Effector memory CD8-positive, alpha-beta T cell (primary cell): ENCODE data around the gene OAS1.

Source experiments
- ATAC-seq: fragments of 150-1000 bp; cut with Tn5 transposase; replicated peaks from 2 replicates; pipeline ENCODE4 v1.10.0; 2021; ENCODE audit warnings: mild to moderate bottlenecking, moderate library complexity
- DNase-seq, 3 experiments: peaks; one replicate each; pipeline ENCODE4 v3.0.0; 2021
- H3K27ac Mint-ChIP-seq, 2 donors: one replicate each; pipeline ENCODE4 v1.8.0; 2022; ENCODE audit warnings: mild to moderate bottlenecking in 2 of 2, mixed read lengths in 2 of 2, moderate library complexity in 2 of 2
- H3K27me3 Mint-ChIP-seq, 2 donors: one replicate each; pipeline ENCODE4 v1.8.0; 2022; ENCODE audit warnings: mixed read lengths in 2 of 2
- H3K36me3 Mint-ChIP-seq: one replicate; pipeline ENCODE4 v1.8.0; 2022; ENCODE audit warnings: mild to moderate bottlenecking, moderate library complexity, mixed read lengths; ENCODE audit not compliant: insufficient read depth
- H3K4me1 Mint-ChIP-seq, 2 donors: one replicate each; pipeline ENCODE4 v1.8.0; 2022; ENCODE audit warnings: low read depth in 2 of 2, mixed read lengths in 2 of 2
- H3K4me3 Mint-ChIP-seq, 2 donors: one replicate each; pipeline ENCODE4 v1.8.0; 2022; ENCODE audit warnings: mild to moderate bottlenecking in 2 of 2, mixed read lengths in 2 of 2, moderate library complexity in 2 of 2
- H3K9me3 Mint-ChIP-seq, 2 donors: one replicate each; pipeline ENCODE4 v1.8.0; 2022; ENCODE audit warnings: mixed read lengths in 2 of 2

The OAS1 gene

GRCh38 chr12:112930350-112930749 lies 23.6 kb downstream of the OAS1 start:
- Mint-ChIP-seq H3K4me3 (no peak overlapping the region), H3K4me1 (peaks cover 3 to 8% of the 10 kb centered on the region in 2 donors), H3K27me3 (no peaks in the 10 kb centered on the region), H3K9me3 (no peaks in the 10 kb centered on the region), H3K27ac (no peak overlapping the region), H3K36me3 (no peaks in the 10 kb centered on the region)
- DNase-seq (no peak), ATAC-seq (no peak)

- no peak for ATAC-seq
- peak overlapping the region; percentile 30 to 44 for H3K27ac Mint-ChIP-seq
- no peaks in the 10 kb centered on the region for H3K9me3 Mint-ChIP-seq
- H3K4me3 Mint-ChIP-seq = no peak overlapping the region
- no peaks in the 10 kb centered on the region for H3K27me3 Mint-ChIP-seq
- H3K4me1 Mint-ChIP-seq = peaks cover 3 to 15% of the 10 kb centered on the region in 2 donors
- H3K36me3 Mint-ChIP-seq = no peaks in the 10 kb centered on the region
- no peak for DNase-seq
Measured at GRCh38 chr12:112932485-112933128, 25.8 kb downstream of the OAS1 start.

GRCh38 chr12:112933129-112933505 lies 26.4 kb downstream of the OAS1 start:
- Mint-ChIP-seq H3K4me3 (no peak overlapping the region), H3K27me3 (no peaks in the 10 kb centered on the region), H3K4me1 (peaks cover 6 to 19% of the 10 kb centered on the region in 2 donors), H3K27ac (no peak overlapping the region), H3K9me3 (no peaks in the 10 kb centered on the region), H3K36me3 (no peaks in the 10 kb centered on the region)
- ATAC-seq (no peak), DNase-seq (no peak)

GRCh38 chr12:112936264-112936663 lies 29.5 kb downstream of the OAS1 start:
- Mint-ChIP-seq H3K27ac (peak overlapping the region in 1 of 2 donors; percentile 79), H3K9me3 (no peaks in the 10 kb centered on the region)
- ATAC-seq = no peak

GRCh38 chr12:112936927-112937326 lies 30.2 kb downstream of the OAS1 start:
- Mint-ChIP-seq H3K27ac (peak overlapping the region; percentile 65 to 79), H3K27me3 (no peaks in the 10 kb centered on the region), H3K4me3 (peak overlapping the region; percentile 16 to 74), H3K36me3 (peaks cover 3% of the 10 kb centered on the region), H3K4me1 (peaks cover 20 to 35% of the 10 kb centered on the region in 2 donors), H3K9me3 (no peaks in the 10 kb centered on the region)
- no peak for ATAC-seq
- no peak for DNase-seq

More at GRCh38 chr12:112936264-112936663, 29.5 kb downstream of the OAS1 start:
- no peak for DNase-seq
- Mint-ChIP-seq H3K27me3 (no peaks in the 10 kb centered on the region), H3K4me3 (no peak overlapping the region), H3K36me3 (no peaks in the 10 kb centered on the region), H3K4me1 (peaks cover 20 to 35% of the 10 kb centered on the region in 2 donors)

- Mint-ChIP-seq H3K27ac (peak within 1 kb of the TSS; percentile 65 to 79), H3K9me3 (no peaks in the 10 kb centered on the region), H3K36me3 (peaks cover 3% of the 10 kb centered on the region), H3K4me3 (peak within 1 kb of the TSS; percentile 74 to 85), H3K4me1 (peaks cover 20 to 35% of the 10 kb centered on the region in 2 donors), H3K27me3 (no peaks in the 10 kb centered on the region)
- peak; percentile 76 for ATAC-seq
- peak; percentile 55 to 62 (median 58) for DNase-seq
Measured at GRCh38 chr12:112937741-112938719, 31.3 kb downstream of the OAS1 start, which contains the start of gene OAS3. TSS of gene OAS3 (plus strand) at chr12:112938474. CDS start at chr12:112938531, 57 bp downstream.

GRCh38 chr12:112938751-112939150 lies 32.0 kb downstream of the OAS1 start:
- peaks cover 20 to 35% of the 10 kb centered on the region in 2 donors for H3K4me1 Mint-ChIP-seq
- H3K27me3 Mint-ChIP-seq = no peaks in the 10 kb centered on the region
- H3K27ac Mint-ChIP-seq = peak overlapping the region; percentile 65 to 79
- H3K36me3 Mint-ChIP-seq = peaks cover 3% of the 10 kb centered on the region
- H3K4me3 Mint-ChIP-seq = peak overlapping the region; percentile 74 to 85
- ATAC-seq = no peak
- H3K9me3 Mint-ChIP-seq = no peaks in the 10 kb centered on the region
- no peak for DNase-seq

- peak overlapping the region; percentile 74 to 85 for H3K4me3 Mint-ChIP-seq
- ATAC-seq (no peak), DNase-seq (no peak)
- H3K36me3 Mint-ChIP-seq = peaks cover 12% of the 10 kb centered on the region
- no peaks in the 10 kb centered on the region for H3K27me3 Mint-ChIP-seq
- no peaks in the 10 kb centered on the region for H3K9me3 Mint-ChIP-seq
- H3K4me1 Mint-ChIP-seq = peaks cover 20 to 31% of the 10 kb centered on the region in 2 donors
- H3K27ac Mint-ChIP-seq = peak overlapping the region; percentile 65 to 77
Measured at GRCh38 chr12:112939761-112940381, 33.1 kb downstream of the OAS1 start.

GRCh38 chr12:112941528-112942335 lies 35.0 kb downstream of the OAS1 start:
- DNase-seq = no peak
- H3K4me1 Mint-ChIP-seq = peaks cover 20 to 26% of the 10 kb centered on the region in 2 donors
- peak overlapping the region in 1 of 2 donors; percentile 13 for H3K27ac Mint-ChIP-seq

GRCh38 chr12:112942572-112942971 lies 35.8 kb downstream of the OAS1 start:
- Mint-ChIP-seq H3K27me3 (no peaks in the 10 kb centered on the region), H3K4me3 (no peak overlapping the region), H3K36me3 (peaks cover 18% of the 10 kb centered on the region), H3K9me3 (no peaks in the 10 kb centered on the region), H3K4me1 (peaks cover 16 to 20% of the 10 kb centered on the region in 2 donors), H3K27ac (peak overlapping the region in 1 of 2 donors; percentile 74)
- DNase-seq = no peak
- no peak for ATAC-seq

More at GRCh38 chr12:112941528-112942335, 35.0 kb downstream of the OAS1 start:
- Mint-ChIP-seq H3K27me3 (no peaks in the 10 kb centered on the region), H3K4me3 (no peak overlapping the region), H3K9me3 (no peaks in the 10 kb centered on the region), H3K36me3 (peaks cover 18% of the 10 kb centered on the region)
- no peak for ATAC-seq

GRCh38 chr12:112944024-112944690 lies 37.4 kb downstream of the OAS1 start:
- Mint-ChIP-seq H3K36me3 (peaks cover 18% of the 10 kb centered on the region), H3K9me3 (no peaks in the 10 kb centered on the region), H3K27me3 (no peaks in the 10 kb centered on the region), H3K27ac (no peak overlapping the region), H3K4me3 (no peak overlapping the region), H3K4me1 (peaks cover 10 to 11% of the 10 kb centered on the region in 2 donors)
- ATAC-seq (no peak), DNase-seq (no peak)

- no peak overlapping the region for H3K27ac Mint-ChIP-seq
- no peaks in the 10 kb centered on the region for H3K27me3 Mint-ChIP-seq
- peaks cover 28% of the 10 kb centered on the region for H3K36me3 Mint-ChIP-seq
Measured at GRCh38 chr12:112945515-112945914, 38.8 kb downstream of the OAS1 start.

More at GRCh38 chr12:112945515-112945914, 38.8 kb downstream of the OAS1 start:
- Mint-ChIP-seq H3K4me1 (no peaks in the 10 kb centered on the region), H3K9me3 (no peaks in the 10 kb centered on the region), H3K4me3 (no peak overlapping the region)
- DNase-seq = no peak
- no peak for ATAC-seq
